ENCODE results near the gene INO80D. TPM values are rescaled to one million over a fixed set of nuclear protein-coding genes. Genes with fewer than 3 reads are reported as not detected.
"Not testable (repeated sequence)": the region's sequence is repeated elsewhere in the genome, so short reads cannot be mapped to it uniquely, and the experiment has no call there.

The INO80D gene, protein sequence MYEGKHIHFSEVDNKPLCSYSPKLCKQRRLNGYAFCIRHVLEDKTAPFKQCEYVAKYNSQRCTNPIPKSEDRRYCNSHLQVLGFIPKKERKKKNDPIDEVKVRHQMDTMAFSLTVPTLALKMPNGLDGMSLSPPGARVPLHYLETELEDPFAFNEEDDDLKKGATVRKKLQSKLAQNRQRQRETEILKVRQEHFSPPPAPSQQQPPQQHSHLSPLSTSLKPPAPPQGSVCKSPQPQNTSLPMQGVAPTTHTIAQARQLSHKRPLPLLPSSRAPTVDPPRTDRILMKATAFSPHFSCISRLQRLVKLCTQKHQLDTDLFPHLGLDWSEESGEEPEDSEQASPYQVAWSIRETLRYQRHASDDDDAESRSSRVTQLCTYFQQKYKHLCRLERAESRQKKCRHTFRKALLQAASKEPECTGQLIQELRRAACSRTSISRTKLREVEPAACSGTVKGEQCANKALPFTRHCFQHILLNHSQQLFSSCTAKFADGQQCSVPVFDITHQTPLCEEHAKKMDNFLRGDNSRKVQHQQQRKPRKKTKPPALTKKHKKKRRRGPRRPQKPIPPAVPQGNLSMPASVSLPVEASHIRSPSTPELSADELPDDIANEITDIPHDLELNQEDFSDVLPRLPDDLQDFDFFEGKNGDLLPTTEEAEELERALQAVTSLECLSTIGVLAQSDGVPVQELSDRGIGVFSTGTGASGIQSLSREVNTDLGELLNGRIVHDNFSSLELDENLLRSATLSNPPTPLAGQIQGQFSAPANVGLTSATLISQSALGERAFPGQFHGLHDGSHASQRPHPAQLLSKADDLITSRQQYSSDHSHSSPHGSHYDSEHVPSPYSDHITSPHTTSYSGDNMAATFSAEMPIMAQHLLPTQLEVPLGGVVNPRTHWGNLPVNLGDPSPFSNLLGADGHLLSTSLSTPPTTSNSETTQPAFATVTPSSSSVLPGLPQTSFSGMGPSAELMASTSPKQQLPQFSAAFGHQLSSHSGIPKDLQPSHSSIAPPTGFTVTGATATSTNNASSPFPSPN
- total RNA-seq (ENCODE audit: unreplicated experiment), result 21.0 TPM
- long read RNA-seq, partial matches to known transcripts, result 2 of 3 reads
- long read RNA-seq, other reads (novel, unspliced or antisense), result 1 of 3 reads

DNA sequence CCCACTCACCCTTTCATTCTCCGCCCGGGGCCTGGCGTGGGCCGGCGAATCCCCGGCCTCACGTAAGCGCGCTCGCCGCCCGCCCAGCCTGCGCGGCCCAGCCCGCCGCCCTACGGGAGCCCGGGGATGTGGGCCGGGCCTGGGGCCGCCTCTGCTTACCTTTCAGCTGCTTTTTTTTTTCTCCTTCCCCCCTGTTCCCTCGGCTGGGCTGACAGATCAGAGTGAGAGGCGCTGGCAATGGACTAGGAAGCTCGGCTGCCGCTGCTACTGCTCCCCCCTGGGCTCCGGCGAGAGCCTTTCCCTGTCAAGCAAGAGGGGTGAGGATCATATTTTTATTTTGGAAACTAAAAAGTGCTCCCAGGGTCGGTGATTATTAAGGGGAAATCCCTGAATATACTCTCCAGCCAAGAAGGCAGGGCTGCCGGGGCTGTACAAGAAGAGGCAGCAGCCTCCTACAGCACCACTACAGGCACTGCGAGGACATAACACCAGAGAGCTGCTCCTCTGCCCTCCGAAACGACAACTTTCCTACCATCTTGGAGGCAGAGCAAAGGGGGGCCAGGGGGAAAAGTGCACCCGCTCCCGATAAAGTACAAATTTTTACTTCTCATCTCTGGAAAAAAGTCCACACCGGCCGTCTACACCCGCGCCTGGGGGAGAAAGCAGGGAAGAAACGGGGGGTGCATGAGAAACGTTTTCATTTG is at the start of gene INO80D:
INO80D (minus strand) TSS at position 433 of the 704 bp plus-strand sequence. CDS start 23,158 bp downstream, outside the sequence.
- H3K27me3 Mint-ChIP-seq (ENCODE audit: unreplicated experiment), result peaks cover 7% of the 10 kb centered on the region
- TF ChIP-seq, protein P1, sequence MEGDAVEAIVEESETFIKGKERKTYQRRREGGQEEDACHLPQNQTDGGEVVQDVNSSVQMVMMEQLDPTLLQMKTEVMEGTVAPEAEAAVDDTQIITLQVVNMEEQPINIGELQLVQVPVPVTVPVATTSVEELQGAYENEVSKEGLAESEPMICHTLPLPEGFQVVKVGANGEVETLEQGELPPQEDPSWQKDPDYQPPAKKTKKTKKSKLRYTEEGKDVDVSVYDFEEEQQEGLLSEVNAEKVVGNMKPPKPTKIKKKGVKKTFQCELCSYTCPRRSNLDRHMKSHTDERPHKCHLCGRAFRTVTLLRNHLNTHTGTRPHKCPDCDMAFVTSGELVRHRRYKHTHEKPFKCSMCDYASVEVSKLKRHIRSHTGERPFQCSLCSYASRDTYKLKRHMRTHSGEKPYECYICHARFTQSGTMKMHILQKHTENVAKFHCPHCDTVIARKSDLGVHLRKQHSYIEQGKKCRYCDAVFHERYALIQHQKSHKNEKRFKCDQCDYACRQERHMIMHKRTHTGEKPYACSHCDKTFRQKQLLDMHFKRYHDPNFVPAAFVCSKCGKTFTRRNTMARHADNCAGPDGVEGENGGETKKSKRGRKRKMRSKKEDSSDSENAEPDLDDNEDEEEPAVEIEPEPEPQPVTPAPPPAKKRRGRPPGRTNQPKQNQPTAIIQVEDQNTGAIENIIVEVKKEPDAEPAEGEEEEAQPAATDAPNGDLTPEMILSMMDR (IDR thresholded peaks at IDR 0.05; ENCODE audit: unreplicated experiment), result peak; percentile 19
- DNase-seq (ENCODE audit: low spot score), result peak; percentile 63
- H3K36me3 Mint-ChIP-seq (ENCODE audit: low read depth, unreplicated experiment), result no peaks in the 10 kb centered on the region
- H3K4me3 Mint-ChIP-seq (ENCODE audit: unreplicated experiment), result peak within 1 kb of the TSS; percentile 99
- H3K9me3 Mint-ChIP-seq (ENCODE audit: unreplicated experiment), result no peaks in the 10 kb centered on the region
- H3K27ac Mint-ChIP-seq (ENCODE audit: unreplicated experiment), result peak within 1 kb of the TSS; percentile 98
- H3K4me1 Mint-ChIP-seq (ENCODE audit: unreplicated experiment), result peaks cover 18% of the 10 kb centered on the region

DNA sequence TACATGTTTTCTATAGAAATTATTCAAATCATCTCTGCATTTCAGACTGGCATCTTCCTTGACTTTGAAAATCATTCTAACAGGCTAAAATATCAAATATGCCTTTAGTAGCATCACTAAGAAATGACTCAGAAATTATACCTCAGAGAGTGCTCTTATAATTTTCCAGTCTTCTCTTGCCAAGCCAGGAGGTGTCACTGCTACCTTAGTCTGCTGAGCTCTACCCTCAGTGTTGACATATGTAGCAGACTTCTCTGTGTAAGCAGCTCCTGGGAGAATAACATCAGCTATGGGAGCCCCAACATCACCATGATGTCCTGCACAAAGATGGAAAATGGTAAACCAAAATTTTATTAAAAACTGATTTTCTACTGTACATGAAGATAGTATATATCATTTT is 41.7 kb upstream of the INO80D start:
- Mint-ChIP-seq H3K36me3 (ENCODE audit: low read depth, unreplicated experiment) (peaks cover 8% of the 10 kb centered on the region), H3K4me1 (ENCODE audit: unreplicated experiment) (no peaks in the 10 kb centered on the region), H3K4me3 (ENCODE audit: unreplicated experiment) (no peak overlapping the region), H3K9me3 (ENCODE audit: unreplicated experiment) (no peaks in the 10 kb centered on the region), H3K27me3 (ENCODE audit: unreplicated experiment) (no peaks in the 10 kb centered on the region), H3K27ac (ENCODE audit: unreplicated experiment) (no peak overlapping the region)
- TF ChIP-seq, protein P1 (IDR thresholded peaks at IDR 0.05; ENCODE audit: unreplicated experiment), result no peak
- no peak for DNase-seq (ENCODE audit: low spot score)

DNA sequence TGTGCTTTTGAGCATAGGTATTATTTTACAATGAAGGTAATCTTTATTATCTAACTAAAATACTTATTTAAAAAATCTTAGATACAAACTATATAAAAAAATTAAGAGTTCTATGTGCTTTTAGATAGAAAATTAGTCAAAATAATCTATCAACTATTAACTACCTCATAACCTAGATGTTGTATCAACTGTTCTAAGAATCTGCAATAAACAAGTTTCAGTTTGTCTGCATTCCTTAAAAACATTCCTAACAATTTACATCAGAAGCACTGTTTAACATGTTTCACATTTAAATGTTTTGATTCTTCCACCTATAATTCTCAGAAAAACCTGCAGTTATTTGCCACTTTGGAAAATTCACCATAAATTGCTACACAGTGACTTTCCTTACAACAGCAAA is 39.9 kb upstream of the INO80D start:
- Mint-ChIP-seq H3K27ac (ENCODE audit: unreplicated experiment) (no peak overlapping the region), H3K36me3 (ENCODE audit: low read depth, unreplicated experiment) (peaks cover 18% of the 10 kb centered on the region), H3K9me3 (ENCODE audit: unreplicated experiment) (no peaks in the 10 kb centered on the region), H3K4me3 (ENCODE audit: unreplicated experiment) (no peak overlapping the region), H3K4me1 (ENCODE audit: unreplicated experiment) (no peaks in the 10 kb centered on the region), H3K27me3 (ENCODE audit: unreplicated experiment) (no peaks in the 10 kb centered on the region)
- no peak for DNase-seq (ENCODE audit: low spot score)
- TF ChIP-seq, protein P1 (IDR thresholded peaks at IDR 0.05; ENCODE audit: unreplicated experiment), result no peak

DNA sequence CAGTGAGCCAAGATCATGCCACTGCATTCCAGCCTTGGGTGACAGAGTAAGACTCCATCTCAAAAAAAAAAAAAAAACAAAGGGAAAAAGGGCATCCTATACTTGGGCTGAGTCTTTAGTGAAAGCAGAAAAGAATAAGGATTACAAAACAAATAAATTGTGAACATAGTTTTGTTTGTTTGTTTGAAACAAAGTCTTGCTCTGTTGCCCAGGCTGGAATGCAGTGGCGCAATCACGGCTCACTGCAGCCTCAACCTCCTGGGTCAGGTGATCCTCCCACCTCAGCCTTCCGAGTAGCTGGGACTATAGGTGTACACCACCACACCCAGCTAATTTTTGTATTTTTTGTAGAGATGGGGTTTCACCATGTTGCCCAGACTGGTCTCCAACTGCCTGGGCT is 36.6 kb upstream of the INO80D start:
- not testable (repeated sequence) for H3K27ac Mint-ChIP-seq (ENCODE audit: unreplicated experiment); H3K9me3 Mint-ChIP-seq (ENCODE audit: unreplicated experiment); DNase-seq (ENCODE audit: low spot score); H3K27me3 Mint-ChIP-seq (ENCODE audit: unreplicated experiment); H3K4me1 Mint-ChIP-seq (ENCODE audit: unreplicated experiment); H3K4me3 Mint-ChIP-seq (ENCODE audit: unreplicated experiment)
- peaks cover 18% of the 10 kb centered on the region for H3K36me3 Mint-ChIP-seq (ENCODE audit: low read depth, unreplicated experiment)

DNA sequence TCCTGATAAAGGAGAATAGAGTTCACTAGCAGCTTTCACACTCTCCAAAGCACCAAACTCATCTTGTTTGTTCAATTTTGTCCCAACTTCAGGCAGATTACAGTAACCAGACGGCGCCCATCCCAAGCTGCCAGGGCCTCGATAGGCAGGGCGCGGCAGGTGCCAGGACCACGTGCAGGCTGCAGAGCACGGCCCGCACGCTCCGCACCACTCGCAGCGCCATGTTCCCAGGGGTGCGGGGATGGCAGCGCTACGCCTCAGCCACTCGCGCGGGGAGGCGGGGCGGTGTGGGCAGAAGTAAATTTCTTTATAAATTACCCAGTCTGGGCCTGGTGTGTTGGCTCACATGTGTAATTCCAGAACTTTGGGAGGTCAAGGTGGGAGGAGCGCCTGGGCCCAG is 30.3 kb upstream of the INO80D start:
- TF ChIP-seq, protein P1 (IDR thresholded peaks at IDR 0.05; ENCODE audit: unreplicated experiment), result no peak
- H3K4me3 Mint-ChIP-seq (ENCODE audit: unreplicated experiment), result no peak overlapping the region
- H3K36me3 Mint-ChIP-seq (ENCODE audit: low read depth, unreplicated experiment), result peaks cover 19% of the 10 kb centered on the region
- H3K9me3 Mint-ChIP-seq (ENCODE audit: unreplicated experiment), result no peaks in the 10 kb centered on the region
- H3K27me3 Mint-ChIP-seq (ENCODE audit: unreplicated experiment), result peaks cover 3% of the 10 kb centered on the region
- H3K27ac Mint-ChIP-seq (ENCODE audit: unreplicated experiment), result no peak overlapping the region
- H3K4me1 Mint-ChIP-seq (ENCODE audit: unreplicated experiment), result no peaks in the 10 kb centered on the region
- DNase-seq (ENCODE audit: low spot score), result no peak

Measured in endothelial cell (in vitro differentiated cells).